ENCODE measurements around the gene TBC1D17. TPM values are rescaled to one million over a fixed set of nuclear protein-coding genes. Genes with fewer than 3 reads are reported as not detected.
A peak's percentile ranks its signal among the peaks of the same experiment; 100 is the strongest.

TBC1D17 gene
- total and polyA plus RNA-seq, 10 of the 15 experiments (the other 5 are each of a cell fraction or from before 2014, with no cell fraction given), result 0.42 to 20.4 (median 11.2) TPM

DNA sequence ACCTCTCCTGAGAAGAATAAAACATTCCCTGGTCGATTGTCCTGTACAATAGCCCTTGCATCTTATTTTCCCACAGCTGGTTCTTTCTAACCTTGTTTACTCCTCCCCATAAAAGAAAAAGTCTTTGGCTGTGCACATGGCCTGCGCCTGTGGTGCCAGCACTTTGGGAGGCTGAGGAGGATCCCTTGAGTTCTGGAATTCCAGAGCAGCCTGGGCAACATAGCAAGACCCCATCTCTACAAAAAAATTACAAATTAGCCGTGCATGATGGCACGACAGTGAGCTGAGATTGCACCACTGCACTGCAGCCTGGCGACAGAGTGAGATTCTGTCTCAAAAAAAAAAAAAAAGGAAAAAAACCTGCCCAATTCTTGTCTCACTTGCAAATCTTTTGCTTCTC, 59.0 kb downstream of the TBC1D17 start:
- ATAC-seq, result no peak
- BruUV-seq (replicated peaks), result no TSS peak
- no peak for DNase-seq (ENCODE audit: low read depth, low spot score)

DNA sequence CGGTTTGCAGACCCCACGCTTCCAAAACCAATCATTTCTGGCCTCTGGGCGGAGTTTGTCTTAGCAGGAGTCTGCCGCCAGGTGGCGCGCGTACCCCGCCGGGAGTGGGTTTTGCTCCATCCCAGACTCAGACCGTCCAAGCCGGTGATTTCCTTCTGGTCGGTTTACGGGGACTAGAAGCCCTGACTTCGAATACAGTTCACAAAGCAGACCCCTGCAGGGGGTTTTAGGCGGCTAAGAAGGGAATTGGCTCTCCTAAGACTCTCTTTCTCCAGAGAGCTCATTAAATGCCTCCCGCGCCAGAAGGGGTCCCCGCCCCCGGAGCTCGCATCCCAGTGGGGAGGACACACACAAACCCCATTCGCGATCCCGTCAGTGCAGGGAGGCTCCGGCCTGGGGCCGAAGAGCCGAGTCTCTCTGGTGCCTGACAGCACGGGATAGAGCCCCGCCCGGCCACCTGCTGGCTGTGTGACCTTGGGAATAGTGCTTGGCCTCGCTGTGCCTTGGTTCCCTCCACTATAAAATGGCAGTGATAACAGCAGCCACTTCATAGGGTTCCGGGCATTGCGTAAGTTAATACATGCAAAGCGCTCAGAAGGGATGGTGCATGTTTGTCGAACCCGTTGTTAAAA, 60.4 kb downstream of the TBC1D17 start:
- Histone ChIP-seq H3K27me3 (replicated peaks in 1 of 2; ENCODE audit: control insufficient read depth in 2 of 2, insufficient read depth in 2 of 2, low read length in 1 of 2) (no peaks in the 10 kb centered on the region), H4K20me1 (ENCODE audit: control insufficient read depth, insufficient read depth) (no peaks in the 10 kb centered on the region), H3K36me3 (ENCODE audit: control insufficient read depth in 2 of 2, insufficient read depth in 2 of 2, low read length in 1 of 2) (peaks cover 3 to 4% of the 10 kb centered on the region in 2 experiments; a peak in 3 of 4 replicates), H3K9ac (ENCODE audit: control insufficient read depth, insufficient read depth, low read length) (no peak overlapping the region), H3K4me2 (ENCODE audit: control insufficient read depth, insufficient read depth) (peak overlapping the region; percentile 82), H3K4me1 (ENCODE audit: control insufficient read depth, insufficient read depth, low read length) (no peaks in the 10 kb centered on the region), H3K4me3 (peak overlapping the region; percentile 33; the same call in 1 of the 2 replicates), H3K9me3 (replicated peaks; ENCODE audit: control insufficient read depth, insufficient read depth, low read length) (no peaks in the 10 kb centered on the region), H2AFZ (ENCODE audit: control insufficient read depth, low read depth, low read length) (no peak overlapping the region; the same call in 1 of the 2 replicates), H3K27ac (ENCODE audit: control insufficient read depth, insufficient read depth) (no peak overlapping the region), H3K79me2 (ENCODE audit: control insufficient read depth, insufficient read depth, low read length) (no peaks in the 10 kb centered on the region)
- ChIA-PET RAD21 (ENCODE audit: unreplicated experiment) (interaction anchor here (1.0 kb wide), 1 partner anchor 41 kb away, joined by 4 read pairs; no protein-coding TSS in a partner anchor), CTCF (interaction anchor here (0.7 to 5.0 kb wide), 16 partner anchors 10 to 345 kb away, joined by 3 to 23 read pairs (median 4); no protein-coding TSS in a partner anchor), POLR2A (no interaction called here), SMC1A (ENCODE audit: uncharacterized antibody, unreplicated experiment) (interaction anchor here (1.0 to 2.2 kb wide), 5 partner anchors 9 to 48 kb away, joined by 3 to 5 read pairs (median 3); partner anchors contain the start of genes ATF5 and NUP62)
- ATAC-seq (peak; percentile 79), DNase-seq (ENCODE audit: low read depth, low spot score) (no peak), FAIRE-seq (peak; percentile 95)
- 27% methylated on average over 35 of the region's 35 CpGs for WGBS (ENCODE audit: insufficient coverage, insufficient replicate concordance, low lambda C conversion rate, missing lambda C conversion rate)
- intact Hi-C loops (cut with micrococcal nuclease; ENCODE audit: unreplicated experiment) (loop anchor here (1.0 kb wide), 1 partner anchor 45 kb away; no protein-coding TSS in a partner anchor), in situ Hi-C loops (cut with MboI) (loop anchor here (5.0 to 10.0 kb wide), 2 partner anchors 44 to 197 kb away; no protein-coding TSS in a partner anchor)
- no TSS peak for BruUV-seq (replicated peaks)
- TF ChIP-seq ZNF24 (IDR thresholded peaks at IDR 0.05) (no peak), LARP7 (IDR thresholded peaks at IDR 0.05) (0 out of 2 replicates have a peak, but pooled peaks have one; percentile 43), CHD1 (IDR thresholded peaks at IDR 0.05; ENCODE audit: low read depth, low read length) (no peak), CBFB (IDR thresholded peaks at IDR 0.05; ENCODE audit: low read depth) (no peak), NR2F1 (conservative IDR thresholded peaks at IDR 0.05) (0 out of 2 replicates have a peak, but pooled peaks have one; percentile 19), RCOR1 (conservative IDR thresholded peaks at IDR 0.05; ENCODE audit: low read depth, low read length) (no peak), SP1 (IDR thresholded peaks at IDR 0.05; ENCODE audit: low read depth, low read length) (peak; percentile 14), ZZZ3 (IDR thresholded peaks at IDR 0.05; ENCODE audit: control insufficient read depth, insufficient read length, low read depth) (no peak), POLR2AphosphoS5 (IDR thresholded peaks at IDR 0.05; ENCODE audit: low read length) (no peak), NFXL1 (IDR thresholded peaks at IDR 0.05; ENCODE audit: borderline replicate concordance) (no peak), PML (IDR thresholded peaks at IDR 0.05; ENCODE audit: low read length) (no peak), NFYA (IDR thresholded peaks at IDR 0.05; ENCODE audit: borderline replicate concordance, low read depth, low read length) (no peak), STAT3 (IDR thresholded peaks at IDR 0.05; ENCODE audit: low read depth, low read length) (no peak)
- TF ChIP-seq, protein P1, sequence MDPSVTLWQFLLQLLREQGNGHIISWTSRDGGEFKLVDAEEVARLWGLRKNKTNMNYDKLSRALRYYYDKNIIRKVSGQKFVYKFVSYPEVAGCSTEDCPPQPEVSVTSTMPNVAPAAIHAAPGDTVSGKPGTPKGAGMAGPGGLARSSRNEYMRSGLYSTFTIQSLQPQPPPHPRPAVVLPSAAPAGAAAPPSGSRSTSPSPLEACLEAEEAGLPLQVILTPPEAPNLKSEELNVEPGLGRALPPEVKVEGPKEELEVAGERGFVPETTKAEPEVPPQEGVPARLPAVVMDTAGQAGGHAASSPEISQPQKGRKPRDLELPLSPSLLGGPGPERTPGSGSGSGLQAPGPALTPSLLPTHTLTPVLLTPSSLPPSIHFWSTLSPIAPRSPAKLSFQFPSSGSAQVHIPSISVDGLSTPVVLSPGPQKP (IDR thresholded peaks at IDR 0.05; ENCODE audit: low read depth, low read length), result no peak

More for the DNA sequence above, 59.0 kb downstream of the TBC1D17 start:
- H4K20me1 ChIP-seq (ENCODE audit: control insufficient read depth, insufficient read depth), result no peaks in the 10 kb centered on the region
- no peaks in the 10 kb centered on the region for H3K27me3 ChIP-seq (replicated peaks in 1 of 2; ENCODE audit: control insufficient read depth in 2 of 2, insufficient read depth in 2 of 2, low read length in 1 of 2)
- ChIA-PET RAD21 (ENCODE audit: unreplicated experiment) (no interaction called here), CTCF (interaction anchor here (5.0 kb wide), 1 partner anchor 199 kb away, joined by 23 read pairs; no protein-coding TSS in a partner anchor), SMC1A (ENCODE audit: uncharacterized antibody, unreplicated experiment) (no interaction called here), POLR2A (no interaction called here)
- in situ Hi-C loops (cut with MboI) (loop anchor here (5.0 to 10.0 kb wide), 2 partner anchors 46 to 198 kb away; no protein-coding TSS in a partner anchor), intact Hi-C loops (cut with micrococcal nuclease; ENCODE audit: unreplicated experiment) (no loop called here)
- H3K9ac ChIP-seq (ENCODE audit: control insufficient read depth, insufficient read depth, low read length), result no peak overlapping the region
- peaks cover 4% of the 10 kb centered on the region in 2 experiments; a peak in 3 of 4 replicates for H3K36me3 ChIP-seq (ENCODE audit: control insufficient read depth in 2 of 2, insufficient read depth in 2 of 2, low read length in 1 of 2)
- H3K27ac ChIP-seq (ENCODE audit: control insufficient read depth, insufficient read depth), result no peak overlapping the region
- no peak overlapping the region for H3K4me2 ChIP-seq (ENCODE audit: control insufficient read depth, insufficient read depth)
- TF ChIP-seq FOS (IDR thresholded peaks at IDR 0.05; ENCODE audit: borderline replicate concordance, extremely low read depth, insufficient read length) (no peak), POLR2A (IDR thresholded peaks at IDR 0.05; ENCODE audit: low read depth, low read length) (peak; percentile 19; the same call in 1 of the 2 replicates)
- no peak for FAIRE-seq
- H3K4me1 ChIP-seq (ENCODE audit: control insufficient read depth, insufficient read depth, low read length), result no peaks in the 10 kb centered on the region; the same call in 1 of the 2 replicates
- H3K9me3 ChIP-seq (replicated peaks; ENCODE audit: control insufficient read depth, insufficient read depth, low read length), result no peaks in the 10 kb centered on the region
- no peak overlapping the region for H2AFZ ChIP-seq (ENCODE audit: control insufficient read depth, low read depth, low read length)
- H3K79me2 ChIP-seq (ENCODE audit: control insufficient read depth, insufficient read depth, low read length), result peaks cover 5% of the 10 kb centered on the region
- WGBS (ENCODE audit: insufficient coverage, insufficient replicate concordance, low lambda C conversion rate, missing lambda C conversion rate), result 39% methylated on average over 5 of the region's 5 CpGs
- no peak overlapping the region for H3K4me3 ChIP-seq
